Prostate gland (tissue), 2 donors: ENCODE data around the gene FOSL1. TPM values are rescaled to one million over a fixed set of nuclear protein-coding genes. Genes with fewer than 3 reads are reported as not detected.

ENCODE experiments used
- DNase-seq: peaks from one replicate; pipeline ENCODE4 v3.0.0-alpha.2; 2019; ENCODE audit warnings: low spot score
- H3K27ac ChIP-seq, 2 donors: fragments of 200-600 bp; sonication (generic); 2 replicates each; pipeline ENCODE4 v1.5.1; 2017 to 2019
- H3K27me3 ChIP-seq: fragments of 200-600 bp; sonication (generic); replicated peaks from 2 replicates; pipeline ENCODE4 v1.5.1; 2019; ENCODE audit not compliant: insufficient read depth
- H3K36me3 ChIP-seq, 2 donors: fragments of 200-600 bp; sonication (generic); 1 replicate in 1 of 2; 2 replicates in 1 of 2; pipeline versions ENCODE4 v1.5.1 to v1.8.1; 2017 to 2019
- H3K4me1 ChIP-seq: fragments of 200-600 bp; sonication (generic); replicated peaks from 2 replicates; pipeline ENCODE4 v1.5.1; 2019
- H3K4me3 ChIP-seq, 2 donors: fragments of 200-600 bp; sonication (generic); 2 replicates each; pipeline ENCODE4 v1.5.1; 2017 to 2019
- H3K9me3 ChIP-seq: fragments of 200-600 bp; sonication (generic); 2 replicates; pipeline ENCODE4 v1.5.1; 2017
- CTCF ChIP-seq, 4 experiments: fragments of 200-600 bp in 2 of 4; fragments of 450-650 bp in 2 of 4; sonication (generic) in 2 of 4; IDR thresholded peaks; 1 replicate in 3 of 4; 2 replicates in 1 of 4; pipeline ENCODE4 v1.5.1; 2016 to 2019; ENCODE audit warnings: antibody characterized with exemption in 4 of 4, mild to moderate bottlenecking in 2 of 4, moderate library complexity in 2 of 4
- POLR2A ChIP-seq: fragments of 450-650 bp; IDR thresholded peaks from one replicate; pipeline ENCODE4 v1.6.1; 2016; ENCODE audit warnings: antibody characterized with exemption, mild to moderate bottlenecking
- POLR2AphosphoS5 ChIP-seq: sonication (generic); formaldehyde crosslinking; IDR thresholded peaks from one replicate; pipeline ENCODE4 v1.6.1; 2017; ENCODE audit warnings: antibody characterized with exemption
- WGBS: methylation state at CpG from one replicate; pipeline ENCODE4 v1.1.5; 2018; 5-methylcytosine and 5-hydroxymethylcytosine counted together
- intact Hi-C: fragments of 100-400 bp; cut with DNase I; formaldehyde crosslinking; loops from one replicate; pipeline ENCODE4 v1.14.2; 2022
- total RNA-seq, 2 donors: library from RNA; depleted of rRNA; stranded (reverse); fragments of >200 nt; gene quantifications; one replicate each; pipeline ENCODE4 v1.1.0, GENCODE V29; 2016

The FOSL1 gene
- total RNA-seq, 2 donors from 2014 or later, result 2.6 to 3.4 TPM

DNA sequence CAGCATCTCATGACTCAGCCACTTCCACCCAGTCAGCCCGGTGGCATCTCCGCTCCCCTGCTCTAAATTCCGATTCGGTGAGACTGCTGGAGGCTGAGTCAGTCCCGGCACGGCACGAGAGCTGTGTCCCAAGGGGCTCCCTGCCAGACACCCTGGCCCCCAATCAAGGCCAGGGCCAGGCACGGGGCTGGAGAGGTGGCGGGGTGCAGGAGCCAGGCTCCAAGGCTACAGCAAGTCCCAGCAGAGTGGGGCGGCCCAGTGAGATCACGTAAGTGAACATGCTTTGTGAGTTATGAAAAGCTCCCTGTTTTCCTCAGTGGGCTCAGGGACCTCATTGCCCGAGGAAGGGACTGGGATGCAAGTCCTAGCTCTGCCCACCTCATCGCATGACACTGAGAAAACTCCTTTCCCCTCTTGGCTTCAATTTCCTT is 15.6 kb upstream of the FOSL1 start:
- no peaks in the 10 kb centered on the region for H3K9me3 ChIP-seq
- peaks cover 24% of the 10 kb centered on the region for H3K4me1 ChIP-seq
- TF ChIP-seq POLR2A (peak; percentile 23), CTCF (IDR thresholded peaks at IDR 0.05) (no peak), POLR2AphosphoS5 (peak; percentile 78)
- H3K27me3 ChIP-seq, result no peaks in the 10 kb centered on the region
- H3K4me3 ChIP-seq, result no peak overlapping the region
- H3K36me3 ChIP-seq, result no peaks in the 10 kb centered on the region
- peak overlapping the region; percentile 51 to 75 for H3K27ac ChIP-seq
- WGBS, result 27% methylated on average over 13 of the region's 13 CpGs
- DNase-seq, result peak; percentile 44
- intact Hi-C loops, result loop anchor here (5.0 to 10.0 kb wide), 2 partner anchors 46 to 349 kb away; partner anchors contain the start of genes RAB1B and SART1

DNA sequence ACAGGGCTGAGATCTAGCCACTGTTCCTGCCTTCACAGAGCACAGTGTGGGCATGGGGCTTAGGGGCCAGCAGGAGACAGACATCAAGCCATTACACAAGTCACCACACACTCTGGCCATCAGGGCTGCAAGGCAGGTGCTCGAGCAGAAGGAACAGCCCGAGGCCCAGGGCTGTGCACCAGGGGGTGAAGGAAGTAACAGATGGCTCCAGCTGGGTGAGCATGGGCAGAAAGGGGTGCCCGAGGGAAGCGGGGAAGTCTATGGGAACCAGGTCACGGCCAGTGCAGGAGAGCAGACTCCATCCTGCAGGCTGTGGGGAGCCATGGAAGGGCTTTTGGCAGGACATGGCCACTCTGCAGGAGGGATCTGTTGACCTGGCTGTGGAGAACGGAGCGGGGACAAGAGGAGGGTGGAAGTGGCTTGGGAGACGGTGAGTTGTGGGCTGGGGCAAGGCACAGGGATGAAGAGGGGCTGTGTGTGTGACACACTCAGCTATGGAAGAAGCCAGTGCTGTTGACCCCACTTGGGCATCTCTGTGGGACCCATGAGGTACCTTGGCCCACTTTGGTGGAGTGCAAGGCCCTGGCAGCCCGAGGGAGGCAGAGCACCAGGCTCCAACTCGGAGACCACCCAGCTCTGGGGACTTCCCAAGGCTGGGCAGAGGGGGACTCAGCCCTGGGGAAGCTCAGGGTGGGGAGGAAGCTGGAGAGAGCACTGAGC is 15.1 kb upstream of the FOSL1 start:
- H3K9me3 ChIP-seq, result no peaks in the 10 kb centered on the region
- peak overlapping the region; percentile 51 to 75 for H3K27ac ChIP-seq
- intact Hi-C loops, result loop anchor here (5.0 to 10.0 kb wide), 2 partner anchors 47 to 350 kb away; partner anchors contain the start of genes RAB1B and SART1
- 52% methylated on average over 10 of the region's 10 CpGs for whole genome bisulfite sequencing
- no peak for DNase-seq
- peaks cover 18% of the 10 kb centered on the region for H3K4me1 ChIP-seq
- TF ChIP-seq POLR2AphosphoS5 (no peak), CTCF (IDR thresholded peaks at IDR 0.05) (no peak), POLR2A (no peak)
- no peaks in the 10 kb centered on the region for H3K27me3 ChIP-seq
- no peaks in the 10 kb centered on the region for H3K36me3 ChIP-seq
- H3K4me3 ChIP-seq, result no peak overlapping the region

GRCh38 chr11:65912845-65913244 is 12.7 kb upstream of the FOSL1 start:
- H3K27me3 ChIP-seq, result no peaks in the 10 kb centered on the region
- TF ChIP-seq POLR2AphosphoS5 (no peak), CTCF (IDR thresholded peaks at IDR 0.05) (no peak), POLR2A (no peak)
- WGBS, result 43% methylated on average over 4 of the region's 4 CpGs
- intact Hi-C loops, result loop anchor here (10.0 kb wide), 1 partner anchor 352 kb away; the partner anchor contains the start of gene RAB1B
- no peak overlapping the region for H3K27ac ChIP-seq
- no peaks in the 10 kb centered on the region for H3K36me3 ChIP-seq
- DNase-seq, result no peak
- H3K4me1 ChIP-seq, result peaks cover 15% of the 10 kb centered on the region
- H3K9me3 ChIP-seq, result no peaks in the 10 kb centered on the region
- H3K4me3 ChIP-seq, result no peak overlapping the region

- no peak for TF ChIP-seq POLR2AphosphoS5
- peak in 1 of 4 experiments; percentile 21 for TF ChIP-seq CTCF (IDR thresholded peaks at IDR 0.05)
- Histone ChIP-seq H3K9me3 (no peaks in the 10 kb centered on the region), H3K27ac (no peak overlapping the region), H3K27me3 (no peaks in the 10 kb centered on the region), H3K4me3 (no peak overlapping the region), H3K4me1 (peaks cover 6% of the 10 kb centered on the region), H3K36me3 (no peaks in the 10 kb centered on the region)
- no peak for DNase-seq
- WGBS, result 18% methylated on average over 14 of the region's 14 CpGs
- intact Hi-C loops, result loop anchor here (10.0 kb wide), 1 partner anchor 353 kb away; the partner anchor contains the start of gene RAB1B
Observed at GRCh38 chr11:65911682-65912568, 11.7 kb upstream of the FOSL1 start.
